Thyroid gland (tissue), 4 donors: Measurements from ENCODE around the gene AP3B1. TPM values are rescaled to one million over a fixed set of nuclear protein-coding genes. Genes with fewer than 3 reads are reported as not detected.

Source experiments
- DNase-seq, 2 donors: peaks; one replicate each; pipeline ENCODE4 v3.0.0-alpha.2; 2019
- H3K27ac ChIP-seq, 3 donors: fragments of 200-600 bp; sonication (generic); 1 replicate in 2 of 3; 2 replicates in 1 of 3; pipeline ENCODE4 v1.5.1; 2016 to 2019; ENCODE audit warnings: mild to moderate bottlenecking in 1 of 3, moderate library complexity in 1 of 3
- H3K27me3 ChIP-seq: fragments of 200-600 bp; sonication (generic); one replicate; pipeline ENCODE4 v1.5.1; 2019
- H3K36me3 ChIP-seq, 2 donors: fragments of 200-600 bp; sonication (generic); one replicate each; pipeline ENCODE4 v1.5.1; 2016 to 2019
- H3K4me1 ChIP-seq, 2 donors: fragments of 200-600 bp; sonication (generic); one replicate each; pipeline ENCODE4 v1.5.1; 2017 to 2019
- H3K4me3 ChIP-seq, 3 donors: fragments of 200-600 bp; sonication (generic); replicated peaks in 1 of 3; 1 replicate in 2 of 3; 2 replicates in 1 of 3; pipeline ENCODE4 v1.5.1; 2016; ENCODE audit warnings: mild to moderate bottlenecking in 1 of 3
- H3K9me3 ChIP-seq: fragments of 200-600 bp; sonication (generic); one replicate; pipeline ENCODE4 v1.5.1; 2017
- CTCF ChIP-seq, 6 experiments: fragments of 200-600 bp in 3 of 6; fragments of 450-650 bp in 3 of 6; sonication (generic) in 3 of 6; IDR thresholded peaks; one replicate each; pipeline ENCODE4 v1.5.1; 2016 to 2019; ENCODE audit warnings: antibody characterized with exemption in 6 of 6, mild to moderate bottlenecking in 2 of 6, inconsistent platforms in 1 of 6, moderate library complexity in 1 of 6
- POLR2A ChIP-seq, 2 donors: fragments of 450-650 bp; IDR thresholded peaks; one replicate each; pipeline ENCODE4 v1.6.1; 2017; ENCODE audit warnings: antibody characterized with exemption in 2 of 2, mild to moderate bottlenecking in 2 of 2, moderate library complexity in 1 of 2
- WGBS, 2 donors: methylation state at CpG; one replicate each; pipeline ENCODE4 v1.1.5; 2017; 5-methylcytosine and 5-hydroxymethylcytosine counted together
- intact Hi-C: fragments of 100-400 bp; cut with DNase I; formaldehyde crosslinking; loops from one replicate; pipeline ENCODE4 v1.15.1; 2023
- total RNA-seq, 4 donors: library from RNA; depleted of rRNA; stranded (reverse); fragments of >200 nt; gene quantifications; one replicate each; pipeline ENCODE4 v1.2.3, GENCODE V29; 2016

Gene AP3B1
- total RNA-seq, 4 donors from 2014 or later = 60.9 to 86.6 (median 72.2) TPM

- no peak overlapping the region for H3K27ac ChIP-seq
- DNase-seq = no peak
- no peak overlapping the region for H3K4me3 ChIP-seq
- H3K27me3 ChIP-seq = no peaks in the 10 kb centered on the region
- no peak for TF ChIP-seq CTCF (IDR thresholded peaks at IDR 0.05)
- no peak for TF ChIP-seq POLR2A (IDR thresholded peaks at IDR 0.05)
- H3K4me1 ChIP-seq = no peaks in the 10 kb centered on the region
- intact Hi-C loops = no loop called here
- no peaks in the 10 kb centered on the region for H3K36me3 ChIP-seq
- H3K9me3 ChIP-seq = no peaks in the 10 kb centered on the region
- WGBS, 2 donors = 94 to 100% methylated on average over 1 of the region's 1 CpG
These were observed 14.2 kb upstream of the AP3B1 start for GRCh38 chr5:78308703-78309102.

GRCh38 chr5:78300464-78301045, 6.1 kb upstream of the AP3B1 start:
- Histone ChIP-seq H3K9me3 (no peaks in the 10 kb centered on the region), H3K27ac (no peak overlapping the region), H3K4me3 (no peak overlapping the region), H3K4me1 (no peaks in the 10 kb centered on the region), H3K36me3 (no peaks in the 10 kb centered on the region), H3K27me3 (no peaks in the 10 kb centered on the region)
- TF ChIP-seq POLR2A (IDR thresholded peaks at IDR 0.05) (no peak), CTCF (IDR thresholded peaks at IDR 0.05) (peak in 3 of 6 experiments; percentile 21 to 35 (median 26))
- DNase-seq = no peak
- 17 to 32% methylated on average over 2 of the region's 2 CpGs for WGBS, 2 donors
- intact Hi-C loops = no loop called here

GRCh38 chr5:78295035-78295961, 800 bp upstream of the AP3B1 start:
- Histone ChIP-seq H3K27ac (peak overlapping the region; percentile 9 to 79 (median 75)), H3K4me3 (peak overlapping the region; percentile 6 to 100 (median 82)), H3K36me3 (no peaks in the 10 kb centered on the region), H3K27me3 (no peaks in the 10 kb centered on the region), H3K9me3 (no peaks in the 10 kb centered on the region), H3K4me1 (peaks cover 10 to 15% of the 10 kb centered on the region in 2 donors)
- DNase-seq = peak; percentile 57 to 60
- TF ChIP-seq POLR2A (IDR thresholded peaks at IDR 0.05) (no peak), CTCF (IDR thresholded peaks at IDR 0.05) (peak in 4 of 6 experiments; percentile 15 to 49 (median 44))
- 2 to 3% methylated on average over 45 to 46 of the region's 46 CpGs for WGBS, 2 donors
- intact Hi-C loops = loop anchor here (2.0 to 10.0 kb wide), 2 partner anchors 60 to 520 kb away; partner anchors contain the start of gene TBCA

- Histone ChIP-seq H3K27me3 (no peaks in the 10 kb centered on the region), H3K27ac (peak overlapping the region in 2 of 3 donors; percentile 79 to 87), H3K36me3 (no peaks in the 10 kb centered on the region), H3K4me1 (peaks cover 10 to 15% of the 10 kb centered on the region in 2 donors), H3K4me3 (peak overlapping the region; percentile 82 to 100 (median 95)), H3K9me3 (no peaks in the 10 kb centered on the region)
- 0 to 1% methylated on average over 6 of the region's 6 CpGs for WGBS, 2 donors
- DNase-seq = no peak
- no peak for TF ChIP-seq CTCF (IDR thresholded peaks at IDR 0.05)
- TF ChIP-seq POLR2A (IDR thresholded peaks at IDR 0.05) = no peak
- intact Hi-C loops = loop anchor here (2.0 to 10.0 kb wide), 2 partner anchors 61 to 519 kb away; partner anchors contain the start of gene TBCA
These were observed 649 bp downstream of the AP3B1 start for GRCh38 chr5:78293851-78294247.
